Measurements from ENCODE around the gene KIAA1755. TPM values are rescaled to one million over a fixed set of nuclear protein-coding genes. Genes with fewer than 3 reads are reported as not detected.
"Not testable (repeated sequence)": the region's sequence is repeated elsewhere in the genome, so short reads cannot be mapped to it uniquely, and the experiment has no call there.

KIAA1755 gene
- total RNA-seq, 1 experiment from 2014 or later = not detected

GRCh38 chr20:38249536-38250310, 10.8 kb downstream of the KIAA1755 start:
- Histone ChIP-seq H3K9me3 (ENCODE audit: low read depth, low read length, poor library complexity, severe bottlenecking) (no peaks in the 10 kb centered on the region), H3K4me3 (ENCODE audit: low read depth, low read length, poor library complexity, severe bottlenecking) (no peak overlapping the region), H3K27me3 (replicated peaks; ENCODE audit: insufficient read depth, low read depth, low read length, poor library complexity) (no peaks in the 10 kb centered on the region), H3K36me3 (ENCODE audit: insufficient read depth, low read length, poor library complexity, severe bottlenecking) (no peaks in the 10 kb centered on the region), H3K27ac (ENCODE audit: low read depth, low read length, poor library complexity, severe bottlenecking) (no peak overlapping the region), H3K4me1 (ENCODE audit: insufficient read depth, low read length, poor library complexity, severe bottlenecking) (no peaks in the 10 kb centered on the region)
- no peak for DNase-seq (ENCODE audit: low spot score)
- no TSS peak for BruUV-seq (replicated peaks)
- no peak for TF ChIP-seq EZH2 (IDR thresholded peaks at IDR 0.05; ENCODE audit: borderline replicate concordance, low read depth, low read length, poor library complexity, severe bottlenecking)
- POLR2A ChIA-PET (ENCODE audit: low non-redundant PET) = no interaction called here
- CTCF ChIA-PET = no interaction called here
- intact Hi-C loops (cut with micrococcal nuclease; ENCODE audit: unreplicated experiment) = no loop called here

DNA sequence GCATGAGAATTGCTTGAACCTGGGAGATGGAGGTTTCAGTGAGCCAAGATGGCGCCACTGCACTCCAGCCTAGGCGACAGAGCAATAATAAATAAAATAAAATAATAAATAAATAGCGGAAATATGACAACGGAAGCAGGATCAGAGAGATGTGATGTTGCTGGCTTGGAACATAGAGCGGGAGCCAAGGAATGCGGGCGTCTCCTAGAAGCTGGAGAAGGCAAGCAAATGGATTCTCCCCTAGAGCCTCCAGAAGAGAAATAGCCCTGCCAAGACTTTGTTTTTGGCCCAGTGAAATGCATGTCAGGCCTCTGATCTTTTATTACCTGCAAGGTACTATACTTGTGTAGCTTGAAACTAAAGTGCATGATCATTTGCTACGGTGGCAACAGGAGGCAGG, 12.4 kb downstream of the KIAA1755 start:
- intact Hi-C loops (cut with micrococcal nuclease; ENCODE audit: unreplicated experiment) = no loop called here
- no peaks in the 10 kb centered on the region for H3K36me3 ChIP-seq (ENCODE audit: insufficient read depth, low read length, poor library complexity, severe bottlenecking)
- no peaks in the 10 kb centered on the region for H3K4me1 ChIP-seq (ENCODE audit: insufficient read depth, low read length, poor library complexity, severe bottlenecking)
- no peak for DNase-seq (ENCODE audit: low spot score)
- H3K9me3 ChIP-seq (ENCODE audit: low read depth, low read length, poor library complexity, severe bottlenecking) = peaks cover 4% of the 10 kb centered on the region
- no peak overlapping the region for H3K27ac ChIP-seq (ENCODE audit: low read depth, low read length, poor library complexity, severe bottlenecking)
- H3K27me3 ChIP-seq (replicated peaks; ENCODE audit: insufficient read depth, low read depth, low read length, poor library complexity) = no peaks in the 10 kb centered on the region
- no peak for TF ChIP-seq EZH2 (IDR thresholded peaks at IDR 0.05; ENCODE audit: borderline replicate concordance, low read depth, low read length, poor library complexity, severe bottlenecking)
- TF ChIP-seq, protein P1, sequence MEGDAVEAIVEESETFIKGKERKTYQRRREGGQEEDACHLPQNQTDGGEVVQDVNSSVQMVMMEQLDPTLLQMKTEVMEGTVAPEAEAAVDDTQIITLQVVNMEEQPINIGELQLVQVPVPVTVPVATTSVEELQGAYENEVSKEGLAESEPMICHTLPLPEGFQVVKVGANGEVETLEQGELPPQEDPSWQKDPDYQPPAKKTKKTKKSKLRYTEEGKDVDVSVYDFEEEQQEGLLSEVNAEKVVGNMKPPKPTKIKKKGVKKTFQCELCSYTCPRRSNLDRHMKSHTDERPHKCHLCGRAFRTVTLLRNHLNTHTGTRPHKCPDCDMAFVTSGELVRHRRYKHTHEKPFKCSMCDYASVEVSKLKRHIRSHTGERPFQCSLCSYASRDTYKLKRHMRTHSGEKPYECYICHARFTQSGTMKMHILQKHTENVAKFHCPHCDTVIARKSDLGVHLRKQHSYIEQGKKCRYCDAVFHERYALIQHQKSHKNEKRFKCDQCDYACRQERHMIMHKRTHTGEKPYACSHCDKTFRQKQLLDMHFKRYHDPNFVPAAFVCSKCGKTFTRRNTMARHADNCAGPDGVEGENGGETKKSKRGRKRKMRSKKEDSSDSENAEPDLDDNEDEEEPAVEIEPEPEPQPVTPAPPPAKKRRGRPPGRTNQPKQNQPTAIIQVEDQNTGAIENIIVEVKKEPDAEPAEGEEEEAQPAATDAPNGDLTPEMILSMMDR (conservative IDR thresholded peaks at IDR 0.05; ENCODE audit: low read depth, low read length) = no peak
- BruUV-seq (replicated peaks) = no TSS peak
- POLR2A ChIA-PET (ENCODE audit: low non-redundant PET) = no interaction called here
- H3K4me3 ChIP-seq (ENCODE audit: low read depth, low read length, poor library complexity, severe bottlenecking) = no peak overlapping the region
- CTCF ChIA-PET = no interaction called here

DNA sequence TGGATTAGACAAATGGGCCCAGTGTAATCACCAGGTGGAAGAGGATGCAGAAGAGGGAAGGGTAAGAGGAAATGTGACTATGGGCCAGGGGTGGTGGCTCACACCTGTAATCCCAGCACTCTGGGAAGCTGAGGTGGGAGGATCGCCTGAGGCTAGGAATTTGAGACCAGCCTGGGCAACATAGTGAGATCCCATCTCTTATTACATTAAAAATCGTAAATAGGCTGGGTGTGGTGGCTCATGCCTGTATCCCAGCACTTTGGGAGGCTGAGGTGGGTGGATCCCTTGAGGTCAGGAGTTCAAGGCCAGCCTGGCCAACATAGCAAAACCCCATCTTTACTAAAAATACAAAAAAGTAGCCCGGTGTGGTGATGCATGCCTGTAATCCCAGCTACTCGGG, 12.8 kb downstream of the KIAA1755 start:
- intact Hi-C loops (cut with micrococcal nuclease; ENCODE audit: unreplicated experiment); POLR2A ChIA-PET (ENCODE audit: low non-redundant PET); BruUV-seq (replicated peaks); H3K9me3 ChIP-seq (ENCODE audit: low read depth, low read length, poor library complexity, severe bottlenecking); H3K4me1 ChIP-seq (ENCODE audit: insufficient read depth, low read length, poor library complexity, severe bottlenecking); H3K27me3 ChIP-seq (replicated peaks; ENCODE audit: insufficient read depth, low read depth, low read length, poor library complexity); H3K36me3 ChIP-seq (ENCODE audit: insufficient read depth, low read length, poor library complexity, severe bottlenecking); H3K4me3 ChIP-seq (ENCODE audit: low read depth, low read length, poor library complexity, severe bottlenecking); DNase-seq (ENCODE audit: low spot score); CTCF ChIA-PET; H3K27ac ChIP-seq (ENCODE audit: low read depth, low read length, poor library complexity, severe bottlenecking): not testable (repeated sequence)

- TF ChIP-seq, protein P1 (conservative IDR thresholded peaks at IDR 0.05; ENCODE audit: low read depth, low read length) = no peak
- TF ChIP-seq EZH2 (IDR thresholded peaks at IDR 0.05; ENCODE audit: borderline replicate concordance, low read depth, low read length, poor library complexity, severe bottlenecking) = no peak
- BruUV-seq (replicated peaks) = no TSS peak
- Histone ChIP-seq H3K4me3 (ENCODE audit: low read depth, low read length, poor library complexity, severe bottlenecking) (no peak overlapping the region), H3K27me3 (replicated peaks; ENCODE audit: insufficient read depth, low read depth, low read length, poor library complexity) (no peaks in the 10 kb centered on the region), H3K4me1 (ENCODE audit: insufficient read depth, low read length, poor library complexity, severe bottlenecking) (no peaks in the 10 kb centered on the region), H3K27ac (ENCODE audit: low read depth, low read length, poor library complexity, severe bottlenecking) (no peak overlapping the region), H3K9me3 (ENCODE audit: low read depth, low read length, poor library complexity, severe bottlenecking) (peaks cover 14% of the 10 kb centered on the region), H3K36me3 (ENCODE audit: insufficient read depth, low read length, poor library complexity, severe bottlenecking) (no peaks in the 10 kb centered on the region)
- POLR2A ChIA-PET (ENCODE audit: low non-redundant PET) = no interaction called here
- no peak for DNase-seq (ENCODE audit: low spot score)
- CTCF ChIA-PET = no interaction called here
- intact Hi-C loops (cut with micrococcal nuclease; ENCODE audit: unreplicated experiment) = no loop called here
Observed at GRCh38 chr20:38247166-38247509, 13.4 kb downstream of the KIAA1755 start.
